Inflammatory macrophage treated with lipopolysaccharide for 1 hour (primary cell): ENCODE results near the gene COL6A1.

Experiments used
- DNase-seq, 2 donors: peaks; one replicate each; pipeline ENCODE4 v3.0.0-alpha.2; 2020 to 2022

COL6A1 gene

DNA sequence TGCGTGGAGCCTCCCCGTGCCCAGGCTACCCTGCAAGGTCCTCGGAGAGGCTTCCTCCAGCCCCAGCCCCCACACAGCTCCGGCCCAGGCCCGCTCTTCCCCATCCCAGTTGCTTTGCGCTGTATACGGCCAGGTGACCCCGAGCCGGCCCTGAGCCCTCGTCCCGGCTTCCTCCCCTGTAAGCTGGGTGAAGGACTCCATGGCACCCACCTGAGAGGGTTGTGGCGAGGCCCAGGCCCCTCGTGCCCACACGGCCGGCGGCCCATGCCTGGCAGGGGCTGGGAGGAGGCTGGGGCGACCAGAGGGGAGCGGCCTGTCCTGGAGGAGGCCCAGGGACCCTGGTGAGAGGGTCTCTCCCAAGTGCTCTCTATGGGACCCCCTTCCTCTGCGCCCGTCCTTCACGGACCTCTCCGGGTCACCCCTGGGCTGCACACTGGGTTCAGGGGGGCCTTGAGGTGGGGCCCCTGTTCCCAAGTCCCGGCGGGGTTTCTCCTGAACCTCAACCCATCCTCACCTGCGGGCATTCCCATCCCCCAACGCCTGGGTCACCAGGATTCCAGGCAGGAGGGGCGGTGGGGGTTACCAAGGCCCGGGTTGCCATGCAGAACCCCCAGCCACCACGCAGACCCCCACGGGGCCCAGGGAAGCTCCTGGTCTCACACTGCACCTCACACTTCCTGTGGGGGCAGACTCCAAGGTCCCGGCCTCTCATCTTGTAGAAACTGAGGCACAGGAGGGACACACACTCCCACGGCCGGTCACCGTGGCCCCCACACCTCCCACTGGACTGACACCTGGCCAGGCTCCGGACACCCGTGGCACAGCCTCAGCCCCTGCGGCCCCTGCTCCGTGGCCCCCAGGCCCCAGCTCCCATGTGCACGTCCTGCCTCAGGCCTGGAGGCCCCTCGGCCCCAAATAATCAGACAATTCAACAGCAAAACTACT, 25.2 kb downstream of the COL6A1 start:
- no peak for DNase-seq

DNA sequence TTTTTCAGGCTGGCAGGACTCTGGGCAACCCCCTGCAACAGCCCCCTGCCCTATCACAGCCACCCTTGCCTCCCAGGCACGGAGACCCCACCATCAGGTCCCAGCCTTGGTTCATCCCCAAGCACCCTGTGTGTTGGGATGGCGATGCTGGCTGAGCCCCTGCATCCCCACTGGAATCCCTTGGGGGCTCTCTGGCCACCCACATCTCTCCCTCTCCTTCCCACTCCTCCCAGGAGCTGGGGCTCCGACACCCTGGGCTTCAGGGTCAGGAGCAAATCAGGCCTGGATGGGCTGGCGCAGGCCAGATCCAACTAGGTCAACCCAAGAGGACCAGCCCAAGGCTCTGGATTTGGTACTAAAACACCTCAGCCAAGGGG, 25.9 kb downstream of the COL6A1 start:
- DNase-seq = no peak

DNA sequence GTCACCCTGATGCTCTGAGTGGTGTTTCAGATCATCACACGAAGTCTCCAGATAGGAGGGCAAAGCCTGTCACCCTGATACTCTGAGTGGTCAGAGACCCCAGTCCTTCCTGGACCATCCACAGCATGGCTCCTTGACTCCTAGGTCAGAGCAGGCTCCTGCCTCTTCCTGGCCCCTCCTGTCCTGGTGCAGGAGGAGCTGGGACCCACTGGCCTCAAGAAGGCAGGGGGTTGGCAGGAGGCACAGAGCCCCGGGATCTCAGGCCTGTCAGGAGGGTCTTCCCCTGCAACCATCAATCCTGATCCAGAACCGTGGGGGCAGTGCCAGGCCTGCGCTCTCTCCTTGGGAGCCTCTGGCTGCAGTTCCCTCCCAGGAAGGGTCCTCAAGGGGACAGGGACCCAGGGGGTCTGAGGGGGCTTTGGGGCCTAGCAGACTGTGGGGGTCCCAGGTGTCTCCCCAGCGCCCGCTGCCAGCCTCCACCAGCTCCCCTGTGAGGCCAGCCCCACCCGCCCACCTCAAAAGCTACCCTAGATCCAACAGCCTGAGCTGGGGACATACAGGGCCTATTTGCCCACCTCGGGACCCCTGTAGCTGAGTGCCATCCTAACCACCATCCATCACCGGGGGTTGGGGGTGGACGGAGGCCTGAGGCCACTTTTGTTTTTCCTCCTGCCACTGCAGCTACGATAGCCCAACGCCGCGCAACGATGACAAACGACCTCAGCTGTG, 27.5 kb downstream of the COL6A1 start:
- DNase-seq = no peak

DNA sequence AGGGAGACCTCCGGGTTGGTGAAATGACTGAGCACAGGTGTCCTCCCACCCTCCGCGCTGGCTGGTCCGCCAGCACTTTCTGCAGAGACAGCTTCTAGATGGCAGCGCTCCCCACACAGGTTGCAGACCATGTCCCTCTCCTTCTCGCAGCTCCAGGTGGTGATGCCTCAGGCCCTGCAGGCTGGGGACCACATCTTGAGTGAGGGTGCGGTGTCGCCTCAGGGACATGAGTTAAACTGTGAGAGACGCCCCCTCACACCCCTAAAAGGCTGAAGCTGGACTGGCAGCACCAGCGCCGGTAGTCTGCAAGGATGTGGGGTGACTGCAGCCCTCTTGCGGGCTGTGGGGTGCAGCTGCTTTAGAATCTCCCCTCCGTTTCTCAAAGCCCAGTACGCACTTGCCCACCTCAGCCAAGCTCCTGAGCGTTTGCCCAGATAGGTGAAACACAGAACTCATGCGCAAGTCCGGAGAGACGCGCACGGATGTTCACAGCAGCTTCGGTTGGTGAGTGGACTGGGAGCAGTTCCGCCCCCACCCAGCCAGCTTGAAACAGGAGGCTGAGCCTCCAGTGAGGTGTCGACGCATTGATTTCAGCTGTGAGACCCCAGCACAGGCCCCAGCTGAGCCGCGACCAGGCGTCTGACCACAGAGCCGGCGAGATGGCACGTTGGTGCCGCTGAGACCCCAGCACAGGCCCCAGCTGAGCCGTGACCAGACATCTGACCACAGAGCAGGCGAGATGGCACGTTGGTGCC, 28.6 kb downstream of the COL6A1 start:
- DNase-seq = no peak

DNA sequence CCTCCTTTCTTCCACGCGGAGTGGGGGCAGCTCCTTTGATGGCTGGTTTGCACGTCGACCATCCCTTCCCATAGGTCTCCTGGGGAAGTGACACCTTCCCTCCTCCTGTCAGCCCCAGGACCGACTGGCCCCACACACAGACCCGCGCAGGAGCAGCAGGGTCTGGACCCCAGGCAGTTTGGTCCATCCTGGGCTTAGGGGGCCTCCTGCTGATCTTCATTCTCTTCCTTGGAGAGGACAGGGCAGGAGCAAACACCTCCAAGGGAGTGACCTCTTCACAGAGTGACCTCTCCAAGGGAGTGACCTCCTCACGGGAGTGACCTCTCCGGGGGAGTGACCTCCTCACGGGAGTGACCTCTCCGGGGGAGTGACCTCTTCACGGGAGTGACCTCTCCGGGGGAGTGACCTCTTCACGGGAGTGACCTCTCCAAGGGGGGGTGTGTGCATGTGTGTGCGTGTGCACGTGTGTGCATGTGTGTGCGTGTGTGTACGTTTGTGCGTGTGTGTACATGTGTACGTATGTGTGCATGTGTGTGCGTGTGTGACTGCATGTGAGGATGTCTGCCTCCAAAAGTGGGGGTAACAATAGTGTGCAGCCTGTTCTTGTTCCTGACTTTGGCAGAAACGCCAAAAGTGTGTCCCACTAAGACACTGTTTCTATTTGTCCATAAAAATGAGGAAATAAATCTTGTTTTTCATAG, 29.8 kb downstream of the COL6A1 start:
- no peak for DNase-seq

DNA sequence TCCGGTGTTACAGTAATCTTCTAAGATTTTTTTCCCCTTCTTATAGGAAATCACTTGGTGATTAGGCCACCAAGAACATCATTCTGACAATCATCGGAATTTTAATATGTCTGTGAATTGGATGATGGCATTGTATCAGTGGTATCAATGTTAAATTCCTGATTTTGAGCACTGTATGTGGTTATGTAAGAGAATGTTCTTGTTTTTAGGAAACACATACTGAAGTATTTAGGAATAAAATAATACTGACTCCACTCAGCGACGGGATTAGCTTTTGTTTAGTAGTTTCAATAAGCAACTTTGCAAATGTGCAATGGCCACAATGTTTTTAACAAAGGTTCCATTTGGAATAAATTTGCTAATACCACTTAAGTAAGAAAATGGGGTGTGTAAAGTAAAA, 30.6 kb downstream of the COL6A1 start:
- no peak for DNase-seq

DNA sequence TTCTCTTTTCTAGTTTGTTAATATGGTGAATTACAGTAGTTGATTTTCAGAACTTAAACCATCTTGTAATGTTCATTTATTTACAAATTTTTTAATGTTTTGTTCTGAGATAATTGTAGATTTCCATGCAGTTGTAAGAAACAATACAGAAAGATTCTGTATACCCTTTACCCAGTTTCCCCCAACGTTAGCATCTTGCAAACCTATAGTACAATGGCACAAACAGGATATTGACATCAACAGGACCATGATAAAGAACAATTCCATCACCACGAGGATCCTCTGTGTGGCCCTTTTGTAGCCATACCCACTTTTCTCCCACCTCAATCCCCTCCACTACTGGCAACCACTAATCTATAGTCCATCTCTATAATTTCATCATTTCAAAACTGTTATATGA, 33.3 kb downstream of the COL6A1 start:
- DNase-seq = no peak

DNA sequence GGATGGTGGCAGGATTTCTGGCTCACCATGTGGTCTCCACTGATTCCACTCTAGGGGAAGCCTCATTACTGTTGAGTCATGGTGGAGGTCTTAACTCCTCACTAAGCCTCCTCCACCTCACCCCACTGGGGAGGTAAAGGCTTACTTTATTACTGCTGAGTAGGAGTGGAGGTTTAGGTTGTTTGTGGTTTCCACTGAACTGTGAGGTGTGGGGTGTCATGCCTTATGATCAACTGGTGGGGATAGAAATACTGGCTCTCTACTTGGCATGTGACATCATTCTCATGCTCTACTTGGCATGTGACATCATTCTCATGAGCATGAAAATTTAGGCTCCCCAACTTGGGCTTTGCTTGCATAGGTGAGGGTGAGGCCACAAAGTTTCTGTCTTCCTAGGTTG, 35.6 kb downstream of the COL6A1 start:
- DNase-seq = no peak

DNA sequence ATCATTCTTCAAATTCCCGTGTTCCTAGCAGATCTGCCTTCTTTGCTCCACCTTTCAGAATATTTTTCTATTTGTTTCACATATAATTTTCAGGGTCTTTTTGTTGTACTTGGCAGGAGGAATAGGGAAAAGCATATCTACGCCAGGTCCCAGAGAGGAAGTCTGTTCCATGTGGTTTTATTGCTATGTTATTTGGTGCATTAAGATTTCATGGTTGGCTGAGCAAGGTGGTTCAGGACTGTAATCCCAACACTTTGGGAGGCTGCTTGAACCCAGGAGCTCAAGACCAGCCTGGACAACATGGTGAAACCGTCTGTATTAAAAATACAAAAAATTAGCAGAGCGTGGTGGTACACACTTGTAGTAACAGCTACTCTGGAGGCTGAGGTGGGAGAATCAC, 36.1 kb downstream of the COL6A1 start:
- no peak for DNase-seq

DNA sequence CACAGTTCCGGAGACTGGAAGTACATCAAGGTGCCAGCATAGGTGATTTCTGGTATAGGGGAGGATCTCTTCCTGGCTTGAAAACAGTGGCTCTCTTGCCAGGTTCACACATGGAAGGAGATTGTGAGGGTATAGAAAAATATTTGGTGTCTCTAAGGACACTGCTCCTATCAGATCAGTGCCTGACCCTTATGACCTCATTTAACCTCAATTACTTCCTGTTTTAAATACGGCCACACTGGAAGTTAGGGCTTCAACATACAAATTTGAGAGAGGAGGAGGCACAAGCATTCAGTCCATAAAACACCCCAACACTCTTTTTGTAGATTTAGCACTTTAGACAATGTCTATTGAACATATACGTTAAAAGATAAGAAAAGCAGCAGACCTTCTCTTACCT, 37.0 kb downstream of the COL6A1 start:
- DNase-seq = peak in 1 of 2 donors; percentile 8

DNA sequence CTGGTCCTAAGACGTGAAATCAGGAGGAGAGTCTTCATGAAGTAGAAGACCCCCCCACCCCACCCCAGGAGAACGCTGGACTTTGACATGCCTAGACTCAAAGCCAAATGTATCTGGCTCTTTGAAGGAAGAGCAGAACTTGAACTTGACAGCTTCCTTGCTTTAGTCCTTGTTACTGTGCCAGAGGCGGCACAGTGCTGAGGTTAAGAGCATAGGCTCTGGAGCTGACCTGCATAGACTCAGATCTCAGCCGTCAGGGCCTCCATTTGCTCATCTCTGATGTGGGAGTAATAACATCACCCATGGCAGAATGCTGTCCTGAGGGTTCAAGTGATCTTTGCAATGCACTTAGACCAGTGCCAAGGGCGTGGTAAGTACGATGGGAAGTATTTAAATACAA, 39.0 kb downstream of the COL6A1 start:
- no peak for DNase-seq

DNA sequence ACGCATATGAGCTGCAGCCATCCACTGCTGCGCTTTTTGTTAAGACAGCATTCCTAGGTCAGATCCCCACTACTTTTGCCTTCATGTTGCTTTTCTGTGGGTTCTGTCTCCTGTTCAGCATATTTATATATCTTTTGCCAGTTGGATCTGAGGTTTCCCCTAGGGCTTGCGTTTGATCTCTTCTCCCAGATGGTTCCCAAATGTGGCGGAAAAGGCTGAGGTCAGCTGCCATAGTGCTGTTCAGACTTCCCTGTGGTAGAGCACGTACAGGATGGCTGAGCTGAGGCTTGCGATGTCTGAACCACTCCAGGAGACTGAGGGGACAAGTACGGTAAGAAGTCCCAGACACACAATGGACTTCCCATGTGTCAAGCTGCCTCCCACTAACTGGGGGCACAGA, 39.8 kb downstream of the COL6A1 start:
- no peak for DNase-seq

DNA sequence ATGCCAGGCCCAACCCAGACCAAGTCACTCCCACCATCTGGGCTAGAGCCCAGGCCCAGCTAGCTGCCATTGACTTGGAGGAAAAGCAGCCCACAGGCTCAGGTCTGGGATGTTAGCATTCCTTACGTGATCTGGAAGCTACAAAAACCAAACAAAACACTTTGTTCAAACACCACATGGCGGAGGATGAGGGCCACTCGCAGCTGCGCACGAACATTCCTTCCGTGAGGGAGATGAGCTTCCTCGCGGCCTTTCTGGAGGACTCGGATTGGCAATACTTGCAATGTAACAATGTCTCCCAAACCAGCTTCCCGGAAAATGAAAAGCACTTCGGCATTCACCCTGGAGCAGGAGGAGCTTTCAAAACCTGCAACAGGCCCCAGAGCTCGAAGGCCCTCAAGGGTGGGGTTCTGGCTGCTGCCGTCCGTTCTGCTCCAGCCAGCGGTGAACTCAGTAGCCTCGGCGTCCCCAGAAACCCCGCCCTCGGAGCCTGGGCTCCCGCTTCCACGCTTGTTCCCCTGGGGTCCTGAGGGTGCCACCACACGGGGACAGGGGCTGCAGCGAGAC, 40.5 kb downstream of the COL6A1 start:
- no peak for DNase-seq

DNA sequence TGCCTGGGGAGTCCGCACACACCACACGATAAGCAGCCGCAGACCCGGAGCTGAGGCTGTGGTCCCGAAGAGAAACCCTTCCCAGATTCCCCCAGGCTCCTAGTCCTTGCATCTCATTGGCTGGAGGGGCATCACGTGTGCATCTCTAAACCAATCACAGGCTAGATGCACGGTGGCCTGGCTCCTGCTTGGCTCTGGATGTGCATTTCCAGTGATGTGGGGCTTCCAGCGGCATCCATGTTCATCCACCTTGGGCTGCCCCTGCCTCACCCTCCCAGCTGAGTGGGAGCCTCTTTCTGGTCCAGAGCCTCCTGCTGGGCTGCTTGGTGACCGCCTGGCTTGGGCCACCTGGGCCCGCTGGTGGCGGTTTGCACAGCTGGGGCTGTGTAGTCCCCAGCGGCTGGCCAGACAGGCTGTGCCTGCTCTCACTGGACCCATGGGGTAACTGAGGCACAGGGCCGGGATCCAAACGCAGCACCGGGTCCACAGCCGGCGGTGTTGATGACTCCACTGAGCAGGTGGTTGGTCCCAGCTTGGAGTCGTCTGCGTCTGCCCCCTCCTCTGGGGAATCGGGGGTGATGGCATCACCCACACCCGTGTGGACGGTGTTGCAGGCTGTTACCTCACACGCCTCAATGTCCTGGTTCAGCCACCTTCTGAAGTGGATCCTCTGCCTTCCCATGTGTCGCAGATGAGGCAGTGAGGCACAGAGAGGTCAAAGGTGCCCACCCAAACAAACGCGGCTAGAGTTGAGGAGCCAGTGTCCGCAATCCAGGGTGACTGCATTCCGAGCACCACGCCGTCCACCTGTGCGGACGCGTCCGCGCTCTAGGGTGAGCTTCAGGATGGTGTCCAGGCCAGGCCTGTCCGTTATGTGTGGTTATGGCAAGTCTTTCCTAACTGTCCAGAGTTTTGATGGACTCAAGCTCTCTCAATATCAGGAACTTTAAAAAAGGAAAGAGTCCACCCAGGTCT, 41.3 kb downstream of the COL6A1 start:
- no peak for DNase-seq

DNA sequence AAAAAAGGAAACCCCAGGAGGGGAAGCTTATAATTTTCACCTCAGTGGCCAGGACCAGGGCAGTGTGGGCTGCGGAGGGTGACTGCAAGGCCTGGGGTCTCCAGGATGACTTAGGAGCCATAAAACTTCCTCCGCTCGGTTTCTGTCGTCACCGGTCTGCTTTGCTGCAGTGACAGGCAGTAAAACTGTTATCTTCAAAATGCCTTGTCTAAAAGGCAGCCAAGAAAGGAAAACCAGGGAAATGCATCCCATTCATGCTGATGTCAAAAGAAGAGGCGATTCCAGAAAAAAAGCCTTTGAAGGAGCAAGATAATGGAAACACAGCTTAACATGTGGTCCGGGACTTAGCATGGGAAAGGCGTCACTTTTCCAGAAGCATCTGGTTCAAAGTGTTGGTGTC, 42.0 kb downstream of the COL6A1 start:
- no peak for DNase-seq

DNA sequence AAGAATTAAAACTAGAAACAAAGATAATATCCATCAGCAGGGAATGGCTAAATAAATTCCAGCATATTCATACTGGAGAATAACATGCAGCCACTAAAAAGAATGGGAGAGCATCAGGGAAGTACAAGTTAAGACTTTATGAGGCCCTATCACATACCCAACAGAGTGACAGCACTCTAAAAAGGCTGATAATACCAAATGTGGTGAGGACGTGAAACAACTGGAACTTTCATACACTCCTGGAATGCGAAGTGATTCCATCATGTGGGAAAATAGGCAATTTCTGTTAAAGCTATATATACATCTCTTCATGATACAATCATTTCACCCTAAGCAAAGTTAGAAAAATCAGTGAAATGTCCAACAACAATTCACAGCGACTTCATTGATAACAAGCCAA, 42.6 kb downstream of the COL6A1 start:
- DNase-seq = no peak

DNA sequence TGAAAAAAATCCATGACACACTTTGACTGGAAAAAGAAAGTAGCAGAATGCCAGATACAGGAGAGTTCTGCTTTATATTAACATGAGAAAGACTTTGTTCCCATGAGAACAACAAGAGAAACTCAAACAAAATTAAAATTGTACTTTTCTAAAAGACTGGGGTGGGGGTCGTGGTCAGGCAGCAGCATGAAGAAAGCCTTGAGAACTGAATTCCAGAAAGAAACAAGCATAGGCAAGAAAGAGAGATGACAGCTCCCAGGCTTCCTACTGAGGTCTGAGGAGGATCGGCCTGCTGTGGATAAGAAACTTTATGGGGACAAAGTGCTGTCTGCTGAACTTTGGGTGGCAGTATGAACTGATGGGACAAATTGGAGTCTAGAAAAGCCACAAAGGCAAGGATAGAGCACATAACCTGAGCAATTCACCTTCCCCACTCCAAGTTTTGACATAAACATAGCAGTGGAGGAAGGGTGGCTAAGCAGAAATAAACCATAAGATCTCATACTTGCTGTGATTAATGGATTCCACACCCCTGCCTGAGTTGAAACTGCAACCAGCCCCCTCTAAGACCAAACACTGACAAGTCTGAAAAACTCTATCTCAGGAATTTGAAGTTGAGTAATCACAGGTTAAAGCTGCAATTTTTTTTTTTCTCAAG, 43.7 kb downstream of the COL6A1 start:
- no peak for DNase-seq

DNA sequence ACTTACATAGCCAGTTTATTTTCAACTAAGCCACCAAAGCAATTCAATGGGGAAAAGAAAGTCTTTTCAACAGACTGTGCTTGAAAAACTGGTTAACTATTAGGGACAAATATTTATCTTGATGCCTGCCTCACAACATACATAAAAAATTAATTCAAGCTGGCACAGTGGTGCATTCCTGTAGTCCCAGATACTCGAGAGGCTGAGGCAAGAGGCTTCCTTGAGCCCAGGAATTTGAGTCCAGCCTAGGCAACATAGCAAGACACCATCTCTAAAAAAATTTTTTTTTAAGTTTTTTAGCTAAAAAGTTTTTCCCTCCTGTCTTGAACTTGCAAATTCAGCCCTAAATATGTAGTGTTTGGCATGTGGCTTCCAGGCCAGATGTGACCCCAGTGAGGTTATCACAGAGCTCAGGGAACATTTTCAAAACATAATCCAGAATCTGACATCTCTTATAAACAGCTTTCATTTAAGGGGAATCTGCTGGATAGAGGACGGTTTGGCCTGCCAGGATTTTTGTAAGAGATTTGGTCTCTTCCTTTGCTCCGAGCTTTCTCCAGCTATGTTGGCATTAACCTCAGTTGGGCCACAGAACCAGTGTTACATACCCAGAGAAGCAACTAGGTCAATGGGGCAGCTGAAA, 46.4 kb downstream of the COL6A1 start:
- DNase-seq = no peak

DNA sequence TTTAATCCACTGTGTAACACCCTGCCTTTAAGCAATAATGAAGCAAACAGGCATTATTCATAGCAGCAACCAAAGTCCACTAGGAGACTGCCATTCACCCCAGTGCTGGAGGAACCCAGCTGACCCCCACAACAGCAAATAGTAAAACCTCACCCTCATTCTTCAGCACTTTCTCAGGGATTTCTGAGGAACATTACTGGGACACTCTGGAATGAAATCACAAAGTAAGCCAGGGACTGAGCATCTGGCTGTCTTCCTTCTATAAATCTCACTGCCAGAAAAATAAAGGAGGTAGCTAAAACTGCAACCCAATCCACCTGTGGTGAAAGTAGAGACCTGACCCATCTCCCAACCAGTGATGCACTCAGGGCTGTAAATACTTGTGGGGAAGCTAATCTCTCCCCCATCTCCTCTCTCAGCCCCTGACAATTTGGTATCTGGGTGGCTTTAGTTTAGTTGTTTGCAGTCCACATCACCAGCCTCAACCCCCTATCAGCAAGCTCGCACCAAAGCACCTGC, 47.1 kb downstream of the COL6A1 start:
- no peak for DNase-seq
